ENCODE results near the gene IFT88.

The IFT88 gene

GRCh38 chr13:20717581-20718542 lies 150.9 kb downstream of the IFT88 start:
- Histone ChIP-seq H3K4me2 (no peak overlapping the region), H3K27ac (no peak overlapping the region), H3K36me3 (no peaks in the 10 kb centered on the region), H3K9me3 (no peaks in the 10 kb centered on the region), H3K4me1 (0 out of 2 replicates have a peak, but pooled peaks cover 6% of the 10 kb centered on the region), H3K4me3 (no peak overlapping the region), H3K27me3 (no peaks in the 10 kb centered on the region), H3K9ac (no peak overlapping the region), H4K20me1 (no peaks in the 10 kb centered on the region)
- no peak for TF ChIP-seq Cebpa-rat (IDR thresholded peaks at IDR 0.05)

GRCh38 chr13:20718958-20719566 lies 152.1 kb downstream of the IFT88 start:
- no peak overlapping the region for H3K4me2 ChIP-seq
- H3K9ac ChIP-seq, result no peak overlapping the region
- TF ChIP-seq Cebpa-rat (IDR thresholded peaks at IDR 0.05), result no peak
- no peaks in the 10 kb centered on the region for H3K36me3 ChIP-seq
- no peak overlapping the region for H3K4me3 ChIP-seq
- H3K4me1 ChIP-seq, result 0 out of 2 replicates have a peak, but pooled peaks cover 6% of the 10 kb centered on the region
- H4K20me1 ChIP-seq, result no peaks in the 10 kb centered on the region
- no peaks in the 10 kb centered on the region for H3K9me3 ChIP-seq
- H3K27me3 ChIP-seq, result no peaks in the 10 kb centered on the region
- no peak overlapping the region for H3K27ac ChIP-seq

GRCh38 chr13:20719783-20720182 lies 152.8 kb downstream of the IFT88 start:
- H3K4me2 ChIP-seq, result no peak overlapping the region
- H3K27me3 ChIP-seq, result no peaks in the 10 kb centered on the region
- 0 out of 2 replicates have a peak, but pooled peaks cover 6% of the 10 kb centered on the region for H3K4me1 ChIP-seq
- no peaks in the 10 kb centered on the region for H3K9me3 ChIP-seq
- no peak overlapping the region for H3K4me3 ChIP-seq
- no peak overlapping the region for H3K27ac ChIP-seq
- no peak overlapping the region for H3K9ac ChIP-seq
- no peaks in the 10 kb centered on the region for H4K20me1 ChIP-seq
- H3K36me3 ChIP-seq, result no peaks in the 10 kb centered on the region
- TF ChIP-seq Cebpa-rat (IDR thresholded peaks at IDR 0.05), result no peak

- TF ChIP-seq Cebpa-rat (IDR thresholded peaks at IDR 0.05), result no peak
- H3K36me3 ChIP-seq, result no peaks in the 10 kb centered on the region
- H3K27me3 ChIP-seq, result no peaks in the 10 kb centered on the region
- H4K20me1 ChIP-seq, result no peaks in the 10 kb centered on the region
- no peaks in the 10 kb centered on the region for H3K9me3 ChIP-seq
- no peak overlapping the region for H3K9ac ChIP-seq
- no peak overlapping the region for H3K27ac ChIP-seq
- 0 out of 2 replicates have a peak, but pooled peaks cover 6% of the 10 kb centered on the region for H3K4me1 ChIP-seq
- no peak overlapping the region for H3K4me3 ChIP-seq
- H3K4me2 ChIP-seq, result no peak overlapping the region
These were observed 153.5 kb downstream of the IFT88 start for GRCh38 chr13:20720499-20720898.

GRCh38 chr13:20721058-20721453 lies 154.1 kb downstream of the IFT88 start:
- no peak for TF ChIP-seq Cebpa-rat (IDR thresholded peaks at IDR 0.05)
- no peaks in the 10 kb centered on the region for H3K9me3 ChIP-seq
- no peak overlapping the region for H3K4me2 ChIP-seq
- no peak overlapping the region for H3K9ac ChIP-seq
- H3K27ac ChIP-seq, result no peak overlapping the region
- no peak overlapping the region for H3K4me3 ChIP-seq
- H3K4me1 ChIP-seq, result 0 out of 2 replicates have a peak, but pooled peaks cover 6% of the 10 kb centered on the region
- H3K27me3 ChIP-seq, result no peaks in the 10 kb centered on the region
- no peaks in the 10 kb centered on the region for H4K20me1 ChIP-seq
- H3K36me3 ChIP-seq, result no peaks in the 10 kb centered on the region

GRCh38 chr13:20721454-20722357 lies 154.7 kb downstream of the IFT88 start:
- no peak overlapping the region for H3K4me3 ChIP-seq
- no peak overlapping the region for H3K9ac ChIP-seq
- no peak overlapping the region for H3K27ac ChIP-seq
- H3K4me2 ChIP-seq, result 0 out of 2 replicates have a peak overlapping the region, but pooled peaks have one; percentile 12
- no peaks in the 10 kb centered on the region for H4K20me1 ChIP-seq
- 0 out of 2 replicates have a peak, but pooled peaks cover 6% of the 10 kb centered on the region for H3K4me1 ChIP-seq
- no peak for TF ChIP-seq Cebpa-rat (IDR thresholded peaks at IDR 0.05)
- no peaks in the 10 kb centered on the region for H3K9me3 ChIP-seq
- H3K27me3 ChIP-seq, result no peaks in the 10 kb centered on the region
- H3K36me3 ChIP-seq, result no peaks in the 10 kb centered on the region

GRCh38 chr13:20727856-20728255 lies 160.9 kb downstream of the IFT88 start:
- Histone ChIP-seq H3K4me2 (no peak overlapping the region), H3K9me3 (0 out of 2 replicates have a peak, but pooled peaks cover 4% of the 10 kb centered on the region), H3K27me3 (no peaks in the 10 kb centered on the region), H3K27ac (no peak overlapping the region), H3K4me1 (no peaks in the 10 kb centered on the region), H3K9ac (no peak overlapping the region), H3K4me3 (no peak overlapping the region), H4K20me1 (no peaks in the 10 kb centered on the region), H3K36me3 (peaks cover 22% of the 10 kb centered on the region)
- no peak for TF ChIP-seq Cebpa-rat (IDR thresholded peaks at IDR 0.05)

GRCh38 chr13:20728579-20729311 lies 161.8 kb downstream of the IFT88 start:
- Histone ChIP-seq H4K20me1 (no peaks in the 10 kb centered on the region), H3K9me3 (0 out of 2 replicates have a peak, but pooled peaks cover 4% of the 10 kb centered on the region), H3K27me3 (no peaks in the 10 kb centered on the region), H3K9ac (no peak overlapping the region), H3K27ac (no peak overlapping the region), H3K4me2 (no peak overlapping the region), H3K36me3 (peaks cover 22% of the 10 kb centered on the region), H3K4me3 (no peak overlapping the region), H3K4me1 (no peaks in the 10 kb centered on the region)
- no peak for TF ChIP-seq Cebpa-rat (IDR thresholded peaks at IDR 0.05)

All from BLaER1 (cell line).